Endodermal cell (in vitro differentiated cells): ENCODE measurements around the gene SLC38A7. TPM values are rescaled to one million over a fixed set of nuclear protein-coding genes. Genes with fewer than 3 reads are reported as not detected.

Experiments
- DNase-seq: peaks from one replicate; pipeline ENCODE4 v3.0.0-alpha.2; 2017
- H3K27ac ChIP-seq: 2 replicates; pipeline ENCODE4 v1.5.1; 2013; ENCODE audit warnings: mild to moderate bottlenecking, low read depth, low read length, moderate library complexity
- H3K27me3 ChIP-seq: 2 replicates; pipeline ENCODE4 v1.6.1; 2013; ENCODE audit warnings: mild to moderate bottlenecking, low read length, moderate library complexity; ENCODE audit not compliant: insufficient read depth, control insufficient read depth, poor library complexity, severe bottlenecking
- H3K36me3 ChIP-seq: 2 replicates; pipeline ENCODE4 v1.7.0; 2013; ENCODE audit warnings: mild to moderate bottlenecking, low read length, moderate library complexity; ENCODE audit not compliant: control insufficient read depth, insufficient read depth
- H3K4me1 ChIP-seq: one replicate; pipeline ENCODE4 v1.7.0; 2013; ENCODE audit warnings: low read length; ENCODE audit not compliant: control insufficient read depth, insufficient read depth
- H3K4me3 ChIP-seq: 2 replicates; pipeline ENCODE4 v1.5.1; 2013; ENCODE audit warnings: mild to moderate bottlenecking, low read length, moderate library complexity
- H3K9ac ChIP-seq: 2 replicates; pipeline ENCODE4 v1.6.1; 2013; ENCODE audit warnings: mild to moderate bottlenecking, low read length, moderate library complexity; ENCODE audit not compliant: poor library complexity, severe bottlenecking; ENCODE audit errors: extremely low read depth
- H3K9me3 ChIP-seq: 2 replicates; pipeline ENCODE4 v1.6.1; 2013; ENCODE audit warnings: mild to moderate bottlenecking, low read length, moderate library complexity; ENCODE audit not compliant: control insufficient read depth
- H3K27ac Mint-ChIP-seq: 2 replicates; pipeline ENCODE4 v1.8.0; 2020; ENCODE audit warnings: mixed read lengths
- H3K27me3 Mint-ChIP-seq: 2 replicates; pipeline ENCODE4 v1.8.0; 2021; ENCODE audit warnings: mild to moderate bottlenecking, mixed read lengths; ENCODE audit not compliant: insufficient read depth
- H3K36me3 Mint-ChIP-seq: 2 replicates; pipeline ENCODE4 v1.8.0; 2020; ENCODE audit warnings: low read depth, mixed read lengths
- H3K4me1 Mint-ChIP-seq: 2 replicates; pipeline ENCODE4 v1.8.0; 2020; ENCODE audit warnings: mixed read lengths
- H3K4me3 Mint-ChIP-seq: 2 replicates; pipeline ENCODE4 v1.8.0; 2020; ENCODE audit warnings: mild to moderate bottlenecking, moderate library complexity, mixed read lengths
- H3K9me3 Mint-ChIP-seq: 2 replicates; pipeline ENCODE4 v1.8.0; 2020; ENCODE audit warnings: mild to moderate bottlenecking, mixed read lengths
- CTCF ChIP-seq: fragments of 200-600 bp; sonication (generic); conservative IDR thresholded peaks from 2 replicates; pipeline ENCODE4 v1.5.0; 2021; ENCODE audit warnings: antibody characterized with exemption, mild to moderate bottlenecking
- WGBS, 2 experiments: methylation state at CpG; one replicate each; pipeline versions ENCODE4 v1.1.5 to v1.1.7; 2013; ENCODE audit warnings: missing lambda C conversion rate in 2 of 2, mixed read lengths in 1 of 2; ENCODE audit not compliant: insufficient coverage in 1 of 2, insufficient read length in 1 of 2; 5-methylcytosine and 5-hydroxymethylcytosine counted together
- total RNA-seq, 2 donors: library from RNA; stranded (reverse); fragmentation: NEBNext Ultra II Directional in 1 of 2; extraction: Animal tissue kit (Norgen Biotek cat#: 25700) in 1 of 2; gene quantifications; 2 replicates in 1 of 2; 3 replicates in 1 of 2; pipeline ENCODE4 v1.2.1, GENCODE V29; 2021

The SLC38A7 gene
- total RNA-seq, 2 donors from 2014 or later = 42.5 to 53.8 TPM

DNA sequence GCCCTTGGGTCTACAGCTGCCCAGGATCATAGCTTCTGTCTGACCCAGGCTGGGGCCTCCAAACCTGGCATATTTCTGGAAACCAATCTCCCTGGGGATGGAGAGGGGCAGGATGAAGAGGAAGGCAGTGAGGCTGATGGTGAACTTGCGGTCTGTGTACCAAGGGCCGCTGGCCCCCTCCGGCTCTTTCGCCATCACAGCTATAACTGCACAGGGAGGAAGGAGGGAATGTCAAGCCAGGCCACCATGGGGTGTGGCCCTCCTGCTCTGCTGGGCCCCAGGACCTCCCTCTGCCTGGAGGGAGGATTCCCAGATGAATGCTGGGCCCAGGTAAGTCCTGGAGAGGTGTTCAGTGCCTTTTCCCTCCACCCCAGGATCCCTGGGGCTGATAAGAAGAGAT is 6.3 kb downstream of the SLC38A7 start:
- no peak for DNase-seq
- H3K36me3 Mint-ChIP-seq = peaks cover 50% of the 10 kb centered on the region
- peaks cover 1% of the 10 kb centered on the region for H3K4me1 Mint-ChIP-seq
- Histone ChIP-seq H3K4me3 (no peak overlapping the region), H3K27me3 (no peaks in the 10 kb centered on the region), H3K4me1 (no peaks in the 10 kb centered on the region), H3K27ac (no peak overlapping the region), H3K36me3 (peaks cover 42% of the 10 kb centered on the region), H3K9ac (no peak overlapping the region), H3K9me3 (no peaks in the 10 kb centered on the region)
- no peak for TF ChIP-seq CTCF
- 95 to 100% methylated on average over 1 to 4 of the region's 4 CpGs for WGBS, 2 experiments
- no peak overlapping the region for H3K4me3 Mint-ChIP-seq
- H3K9me3 Mint-ChIP-seq = no peaks in the 10 kb centered on the region
- H3K27ac Mint-ChIP-seq = no peak overlapping the region
- no peaks in the 10 kb centered on the region for H3K27me3 Mint-ChIP-seq

DNA sequence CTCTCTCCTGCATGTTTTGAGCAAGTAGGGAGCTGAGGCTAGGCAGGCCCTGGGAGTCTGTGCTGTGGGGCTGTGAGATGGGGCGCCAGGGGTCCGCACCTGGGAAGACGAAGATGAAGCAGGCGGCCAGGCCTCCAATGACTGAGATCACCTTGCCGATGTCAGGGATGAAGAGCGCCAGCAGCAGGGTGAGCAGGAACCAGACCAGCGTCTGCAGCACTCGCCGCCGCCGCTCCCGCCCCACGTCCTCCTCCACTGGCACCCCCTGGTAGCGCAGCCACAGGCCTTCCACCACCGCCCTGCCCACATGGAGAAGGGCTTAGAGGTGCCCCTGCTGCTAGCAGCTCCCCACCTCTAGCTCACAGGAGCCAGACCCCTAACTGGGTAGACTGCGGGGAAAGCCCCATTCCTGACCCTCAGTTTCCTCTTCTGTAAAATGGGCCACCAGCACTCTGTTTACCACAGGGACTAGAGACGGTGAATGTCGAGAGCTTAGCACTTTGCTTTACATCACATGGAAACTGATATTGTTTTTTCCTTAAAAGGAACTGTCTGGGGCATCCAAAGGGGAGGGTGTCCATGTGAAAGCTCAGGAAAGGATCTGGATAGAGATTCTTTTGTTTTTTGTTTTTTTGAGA is 13.5 kb downstream of the SLC38A7 start:
- H3K9me3 ChIP-seq = no peaks in the 10 kb centered on the region
- H3K36me3 Mint-ChIP-seq = peaks cover 65% of the 10 kb centered on the region
- H3K27ac ChIP-seq = no peak overlapping the region
- H3K9ac ChIP-seq = no peak overlapping the region
- no peaks in the 10 kb centered on the region for H3K9me3 Mint-ChIP-seq
- no peak overlapping the region for H3K27ac Mint-ChIP-seq
- H3K4me3 ChIP-seq = no peak overlapping the region
- no peaks in the 10 kb centered on the region for H3K4me1 Mint-ChIP-seq
- no peaks in the 10 kb centered on the region for H3K27me3 Mint-ChIP-seq
- no peak for TF ChIP-seq CTCF
- no peaks in the 10 kb centered on the region for H3K27me3 ChIP-seq
- H3K4me1 ChIP-seq = no peaks in the 10 kb centered on the region
- WGBS, 2 experiments = 95 to 99% methylated on average over 12 to 18 of the region's 18 CpGs
- DNase-seq = no peak
- peaks cover 20% of the 10 kb centered on the region for H3K36me3 ChIP-seq
- H3K4me3 Mint-ChIP-seq = no peak overlapping the region

GRCh38 chr16:58670177-58670576 is 14.4 kb downstream of the SLC38A7 start:
- Histone ChIP-seq H3K4me3 (no peak overlapping the region), H3K9me3 (no peaks in the 10 kb centered on the region), H3K36me3 (peaks cover 12% of the 10 kb centered on the region), H3K27me3 (no peaks in the 10 kb centered on the region), H3K27ac (no peak overlapping the region), H3K9ac (no peak overlapping the region), H3K4me1 (no peaks in the 10 kb centered on the region)
- TF ChIP-seq CTCF = no peak
- H3K4me3 Mint-ChIP-seq = no peak overlapping the region
- peaks cover 58% of the 10 kb centered on the region for H3K36me3 Mint-ChIP-seq
- H3K27me3 Mint-ChIP-seq = no peaks in the 10 kb centered on the region
- no peaks in the 10 kb centered on the region for H3K4me1 Mint-ChIP-seq
- DNase-seq = no peak
- H3K27ac Mint-ChIP-seq = no peak overlapping the region
- no peaks in the 10 kb centered on the region for H3K9me3 Mint-ChIP-seq
